Esophagus muscularis mucosa (tissue), 4 donors: Measurements from ENCODE around the gene IRF8. TPM values are rescaled to one million over a fixed set of nuclear protein-coding genes. Genes with fewer than 3 reads are reported as not detected.

Experiments used
- DNase-seq: peaks from one replicate; pipeline ENCODE4 v3.0.0-alpha.2; 2017; ENCODE audit errors: extremely low spot score
- H3K27ac ChIP-seq, 4 donors: fragments of 200-600 bp; sonication (generic); replicated peaks in 1 of 4; 1 replicate in 3 of 4; 2 replicates in 1 of 4; pipeline ENCODE4 v1.5.1; 2016 to 2019; ENCODE audit warnings: mild to moderate bottlenecking in 1 of 4
- H3K27me3 ChIP-seq, 4 donors: fragments of 200-600 bp; sonication (generic); one replicate each; pipeline versions ENCODE4 v1.5.1 to v1.6.0; 2016 to 2019
- H3K36me3 ChIP-seq, 4 donors: fragments of 200-600 bp; sonication (generic); one replicate each; pipeline ENCODE4 v1.5.1; 2016 to 2019
- H3K4me1 ChIP-seq, 4 donors: fragments of 200-600 bp; sonication (generic); one replicate each; pipeline ENCODE4 v1.5.1; 2016 to 2019
- H3K4me3 ChIP-seq, 4 donors: fragments of 200-600 bp; sonication (generic); 1 replicate in 2 of 4; 2 replicates in 2 of 4; pipeline ENCODE4 v1.5.1; 2016 to 2019; ENCODE audit warnings: mild to moderate bottlenecking in 4 of 4, moderate library complexity in 1 of 4
- H3K9me3 ChIP-seq, 4 donors: fragments of 200-600 bp; sonication (generic); 1 replicate in 3 of 4; 2 replicates in 1 of 4; pipeline ENCODE4 v1.5.1; 2016 to 2019
- CTCF ChIP-seq, 3 experiments: fragments of 200-600 bp in 2 of 3; fragments of 450-650 bp in 1 of 3; sonication (generic) in 2 of 3; IDR thresholded peaks; one replicate each; pipeline ENCODE4 v1.5.1; 2017 to 2019; ENCODE audit warnings: antibody characterized with exemption in 3 of 3, mild to moderate bottlenecking in 2 of 3, moderate library complexity in 1 of 3
- EP300 ChIP-seq: sonication (generic); formaldehyde crosslinking; IDR thresholded peaks from one replicate; pipeline ENCODE4 v1.6.1; 2017; ENCODE audit warnings: antibody characterized with exemption
- POLR2A ChIP-seq: fragments of 450-650 bp; IDR thresholded peaks from one replicate; pipeline ENCODE4 v1.6.1; 2017; ENCODE audit warnings: antibody characterized with exemption, moderate library complexity, mild to moderate bottlenecking, low read depth
- POLR2AphosphoS5 ChIP-seq, 2 donors: sonication (generic); formaldehyde crosslinking; IDR thresholded peaks; one replicate each; pipeline ENCODE4 v1.6.1; 2017; ENCODE audit warnings: antibody characterized with exemption in 2 of 2
- WGBS: methylation state at CpG from one replicate; pipeline ENCODE4 v1.1.5; 2018; 5-methylcytosine and 5-hydroxymethylcytosine counted together
- intact Hi-C: fragments of 100-400 bp; cut with DNase I; formaldehyde crosslinking; loops from one replicate; pipeline ENCODE4 v1.15.1; 2023
- total RNA-seq, 4 donors: library from RNA; depleted of rRNA; stranded (reverse); fragments of >200 nt; gene quantifications; one replicate each; pipeline versions ENCODE4 v1.1.0 to v1.2.1, GENCODE V29; 2016

The IRF8 gene
- total RNA-seq, 4 donors from 2014 or later, result 5.1 to 12.9 (median 10.4) TPM

GRCh38 chr16:85911251-85911930 is 12.4 kb downstream of the IRF8 start:
- Histone ChIP-seq H3K36me3 (no peaks in the 10 kb centered on the region), H3K4me3 (no peak overlapping the region), H3K27ac (no peak overlapping the region), H3K27me3 (no peaks in the 10 kb centered on the region), H3K9me3 (no peaks in the 10 kb centered on the region), H3K4me1 (peaks cover 3 to 19% (median 16%) of the 10 kb centered on the region in 4 donors)
- no peak for DNase-seq
- TF ChIP-seq POLR2A, result no peak
- TF ChIP-seq CTCF (IDR thresholded peaks at IDR 0.05), result no peak
- TF ChIP-seq POLR2AphosphoS5 (IDR thresholded peaks at IDR 0.05), result no peak
- no peak for TF ChIP-seq EP300
- 77% methylated on average over 13 of the region's 15 CpGs for WGBS
- intact Hi-C loops, result no loop called here

- H3K9me3 ChIP-seq, result no peaks in the 10 kb centered on the region
- TF ChIP-seq CTCF (IDR thresholded peaks at IDR 0.05), result no peak
- TF ChIP-seq POLR2AphosphoS5 (IDR thresholded peaks at IDR 0.05), result peak; percentile 30 to 33
- no peak for TF ChIP-seq EP300
- TF ChIP-seq POLR2A, result no peak
- no peaks in the 10 kb centered on the region for H3K36me3 ChIP-seq
- H3K4me3 ChIP-seq, result no peak overlapping the region
- intact Hi-C loops, result no loop called here
- peaks cover 4 to 19% (median 16%) of the 10 kb centered on the region in 4 donors for H3K4me1 ChIP-seq
- H3K27me3 ChIP-seq, result no peaks in the 10 kb centered on the region
- no peak for DNase-seq
- 54% methylated on average over 13 of the region's 13 CpGs for WGBS
- H3K27ac ChIP-seq, result no peak overlapping the region
These were observed 13.4 kb downstream of the IRF8 start for GRCh38 chr16:85912211-85912974.

- no peak for DNase-seq
- Histone ChIP-seq H3K4me3 (no peak overlapping the region), H3K27ac (no peak overlapping the region), H3K9me3 (no peaks in the 10 kb centered on the region), H3K36me3 (no peaks in the 10 kb centered on the region), H3K4me1 (peaks cover 4 to 19% (median 16%) of the 10 kb centered on the region in 4 donors), H3K27me3 (no peaks in the 10 kb centered on the region)
- intact Hi-C loops, result no loop called here
- WGBS, result 89% methylated on average over 4 of the region's 12 CpGs
- TF ChIP-seq POLR2A (no peak), EP300 (no peak), POLR2AphosphoS5 (IDR thresholded peaks at IDR 0.05) (no peak), CTCF (IDR thresholded peaks at IDR 0.05) (no peak)
These were observed 14.2 kb downstream of the IRF8 start for GRCh38 chr16:85913141-85913601.

GRCh38 chr16:85913688-85914422 is 14.9 kb downstream of the IRF8 start:
- WGBS, result 81% methylated on average over 16 of the region's 16 CpGs
- DNase-seq, result no peak
- TF ChIP-seq POLR2A (no peak), POLR2AphosphoS5 (IDR thresholded peaks at IDR 0.05) (no peak), EP300 (no peak), CTCF (IDR thresholded peaks at IDR 0.05) (no peak)

More at GRCh38 chr16:85913688-85914422, 14.9 kb downstream of the IRF8 start:
- peaks cover 4 to 19% (median 16%) of the 10 kb centered on the region in 4 donors for H3K4me1 ChIP-seq
- no peak overlapping the region for H3K27ac ChIP-seq
- H3K4me3 ChIP-seq, result no peak overlapping the region
- peaks cover 0 to 5% (median 2%) of the 10 kb centered on the region in 4 donors for H3K36me3 ChIP-seq
- H3K27me3 ChIP-seq, result no peaks in the 10 kb centered on the region
- H3K9me3 ChIP-seq, result no peaks in the 10 kb centered on the region
- intact Hi-C loops, result no loop called here
